Kidney epithelial cell (primary cell): ENCODE measurements around the gene ROGDI. TPM values are rescaled to one million over a fixed set of nuclear protein-coding genes. Genes with fewer than 3 reads are reported as not detected.
A peak's percentile ranks its signal among the peaks of the same experiment; 100 is the strongest.

ENCODE experiments used
- DNase-seq: peaks from one replicate; pipeline ENCODE4 v3.0.0-alpha.2; 2010; ENCODE audit warnings: low read depth
- H3K27me3 ChIP-seq: 2 replicates; pipeline ENCODE4 v1.6.0; 2011; ENCODE audit warnings: low read length; ENCODE audit not compliant: control insufficient read depth, insufficient read depth
- H3K36me3 ChIP-seq: 2 replicates; pipeline ENCODE4 v1.5.1; 2011; ENCODE audit warnings: low read length; ENCODE audit not compliant: control insufficient read depth, insufficient read depth
- H3K4me3 ChIP-seq: 2 replicates; pipeline ENCODE4 v1.5.1; 2011; ENCODE audit warnings: low read depth, mild to moderate bottlenecking, control low read depth, low read length
- total RNA-seq: library from RNA; depleted of rRNA; stranded (reverse); fragments of >200 nt; gene quantifications from 2 replicates; pipeline ENCODE4 v1.2.3, GENCODE V29; 2015
- TF ChIP-seq, protein P1 (sequence below): IDR thresholded peaks from 2 replicates; pipeline ENCODE4 v1.5.1; 2011; ENCODE audit warnings: mild to moderate bottlenecking, moderate library complexity, low read length, control low read depth, inconsistent platforms; ENCODE audit not compliant: insufficient read depth, poor library complexity, severe bottlenecking

The ROGDI gene
- total RNA-seq, 1 donor from 2014 or later, result 24.3 TPM

DNA sequence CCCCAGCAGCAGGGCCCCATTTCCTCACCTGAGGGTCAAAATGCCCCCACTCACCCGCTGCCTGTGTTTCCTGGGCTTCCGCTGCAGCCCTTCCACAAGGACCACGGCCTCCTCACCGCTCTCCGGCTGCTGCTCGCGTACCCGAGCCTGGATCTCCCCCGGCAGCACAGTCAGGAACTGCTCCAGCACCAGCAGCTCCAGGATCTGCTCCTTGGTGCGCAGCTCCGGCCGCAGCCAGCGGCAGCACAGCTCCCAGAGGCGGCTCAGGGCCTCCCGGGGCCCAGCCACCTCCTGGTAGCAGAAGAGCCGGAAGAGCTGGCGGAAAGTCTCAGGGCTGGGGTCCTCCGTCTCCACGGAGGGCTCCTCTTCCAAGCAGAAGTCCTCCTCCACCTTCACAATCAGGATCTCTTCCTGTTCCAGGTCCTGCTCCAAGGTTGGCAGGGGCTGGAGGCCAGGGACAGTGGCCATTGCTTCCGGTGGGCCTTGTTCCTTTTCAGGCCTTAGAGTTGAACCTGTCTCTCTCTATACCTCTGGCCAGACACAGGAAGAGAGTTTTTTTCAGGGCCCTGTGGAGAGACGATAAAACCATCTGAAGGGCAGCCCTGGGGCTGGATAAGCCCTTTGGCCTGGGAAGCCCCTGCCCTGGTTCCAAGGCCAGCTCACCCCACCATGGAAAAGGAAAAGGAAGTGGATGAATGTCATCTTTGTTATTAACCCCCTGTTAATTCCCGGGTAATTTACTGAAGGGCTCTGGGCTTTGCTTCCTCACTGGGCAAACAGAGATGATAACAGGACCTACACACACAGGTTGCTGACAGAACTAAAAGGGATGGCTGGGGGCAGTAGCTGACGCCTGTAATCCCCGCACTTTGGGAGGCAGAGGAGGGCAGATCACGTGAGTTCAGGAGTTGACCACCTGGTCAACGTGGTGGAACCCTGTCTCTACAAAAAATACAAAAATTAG lies 36.6 kb downstream of the ROGDI start:
- no peak for DNase-seq
- Histone ChIP-seq H3K27me3 (no peaks in the 10 kb centered on the region), H3K36me3 (peaks cover 6% of the 10 kb centered on the region), H3K4me3 (peak overlapping the region; percentile 75)
- TF ChIP-seq, protein P1, sequence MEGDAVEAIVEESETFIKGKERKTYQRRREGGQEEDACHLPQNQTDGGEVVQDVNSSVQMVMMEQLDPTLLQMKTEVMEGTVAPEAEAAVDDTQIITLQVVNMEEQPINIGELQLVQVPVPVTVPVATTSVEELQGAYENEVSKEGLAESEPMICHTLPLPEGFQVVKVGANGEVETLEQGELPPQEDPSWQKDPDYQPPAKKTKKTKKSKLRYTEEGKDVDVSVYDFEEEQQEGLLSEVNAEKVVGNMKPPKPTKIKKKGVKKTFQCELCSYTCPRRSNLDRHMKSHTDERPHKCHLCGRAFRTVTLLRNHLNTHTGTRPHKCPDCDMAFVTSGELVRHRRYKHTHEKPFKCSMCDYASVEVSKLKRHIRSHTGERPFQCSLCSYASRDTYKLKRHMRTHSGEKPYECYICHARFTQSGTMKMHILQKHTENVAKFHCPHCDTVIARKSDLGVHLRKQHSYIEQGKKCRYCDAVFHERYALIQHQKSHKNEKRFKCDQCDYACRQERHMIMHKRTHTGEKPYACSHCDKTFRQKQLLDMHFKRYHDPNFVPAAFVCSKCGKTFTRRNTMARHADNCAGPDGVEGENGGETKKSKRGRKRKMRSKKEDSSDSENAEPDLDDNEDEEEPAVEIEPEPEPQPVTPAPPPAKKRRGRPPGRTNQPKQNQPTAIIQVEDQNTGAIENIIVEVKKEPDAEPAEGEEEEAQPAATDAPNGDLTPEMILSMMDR, result no peak

DNA sequence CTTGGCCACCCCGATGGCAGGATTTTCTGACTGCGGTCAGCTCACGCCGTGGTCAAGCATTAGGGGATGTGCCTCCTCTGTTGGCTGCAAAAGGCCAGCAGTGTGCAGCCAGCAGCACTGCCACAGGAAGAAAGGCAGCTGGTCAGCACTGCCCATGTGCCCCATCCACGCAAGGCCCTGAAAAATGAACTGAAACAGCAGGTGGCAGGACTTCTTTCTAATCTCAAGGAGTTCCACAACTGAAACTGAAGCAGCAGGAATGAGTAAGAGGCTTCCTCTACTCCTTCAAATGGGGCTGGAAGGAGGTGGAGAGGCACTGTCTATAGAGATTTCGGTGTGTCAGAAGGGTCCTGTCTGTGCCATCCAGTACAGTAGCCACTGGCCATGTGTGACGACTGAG lies 38.6 kb downstream of the ROGDI start:
- no peaks in the 10 kb centered on the region for H3K27me3 ChIP-seq
- TF ChIP-seq, protein P1, result no peak
- H3K36me3 ChIP-seq, result peaks cover 8% of the 10 kb centered on the region
- no peak overlapping the region for H3K4me3 ChIP-seq
- no peak for DNase-seq

DNA sequence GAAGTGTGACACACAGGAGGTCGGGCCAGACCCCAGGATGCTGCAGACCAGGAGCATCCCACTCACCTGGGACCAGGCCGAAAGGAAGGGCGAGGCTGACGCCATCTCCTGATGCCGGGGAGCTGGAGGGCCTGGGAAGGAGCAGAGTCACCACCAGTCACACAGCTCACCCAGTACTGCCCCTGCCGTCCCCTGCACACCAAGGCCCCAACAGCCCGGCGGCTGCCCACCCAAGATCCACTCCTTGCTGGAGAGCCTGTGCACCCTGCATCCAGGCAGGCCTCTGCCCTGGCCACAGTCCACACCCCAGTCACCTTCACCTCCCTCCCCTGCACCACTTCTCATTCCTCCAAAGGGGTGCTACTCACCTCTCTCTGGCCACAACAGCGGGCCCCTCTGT lies 40.2 kb downstream of the ROGDI start:
- Histone ChIP-seq H3K36me3 (peaks cover 8% of the 10 kb centered on the region), H3K4me3 (no peak overlapping the region), H3K27me3 (no peaks in the 10 kb centered on the region)
- DNase-seq, result no peak
- TF ChIP-seq, protein P1, result no peak

GRCh38 chr16:4760221-4760910 lies 42.1 kb downstream of the ROGDI start:
- DNase-seq, result no peak
- Histone ChIP-seq H3K27me3 (no peaks in the 10 kb centered on the region), H3K4me3 (no peak overlapping the region), H3K36me3 (peaks cover 8% of the 10 kb centered on the region)
- TF ChIP-seq, protein P1, result no peak

DNA sequence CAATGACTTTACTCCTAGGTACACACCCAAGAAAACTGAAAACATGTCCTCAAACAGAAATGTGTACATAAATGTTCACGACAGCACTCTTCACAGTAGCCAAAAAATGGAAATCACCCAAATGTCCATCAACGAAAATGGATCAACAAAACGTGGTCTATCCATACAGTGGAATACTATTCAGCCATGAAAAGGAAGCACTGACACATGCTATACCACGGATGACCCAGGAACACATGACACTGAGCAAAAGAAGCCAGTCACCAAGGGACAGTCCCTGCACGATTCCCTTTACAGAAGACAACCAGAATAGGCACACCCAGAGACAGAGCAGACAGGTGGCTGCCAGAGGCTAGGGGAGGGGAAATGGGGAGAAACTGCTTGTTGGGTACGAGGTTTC lies 46.7 kb downstream of the ROGDI start:
- no peak overlapping the region for H3K4me3 ChIP-seq
- DNase-seq, result no peak
- H3K27me3 ChIP-seq, result no peaks in the 10 kb centered on the region
- H3K36me3 ChIP-seq, result peaks cover 3% of the 10 kb centered on the region
- TF ChIP-seq, protein P1, result no peak
